Peyer's patch (tissue), 4 donors: ENCODE results near the gene DNMT3B. TPM values are rescaled to one million over a fixed set of nuclear protein-coding genes. Genes with fewer than 3 reads are reported as not detected.

ENCODE experiments used
- DNase-seq, 3 donors: peaks; one replicate each; pipeline ENCODE4 v3.0.0-alpha.2; 2017 to 2019
- H3K27ac ChIP-seq, 4 donors: fragments of 200-600 bp; sonication (generic); one replicate each; pipeline ENCODE4 v1.5.1; 2016 to 2019
- H3K27me3 ChIP-seq, 2 donors: fragments of 200-600 bp; sonication (generic); one replicate each; pipeline ENCODE4 v1.5.1; 2019
- H3K36me3 ChIP-seq, 3 donors: fragments of 200-600 bp; sonication (generic); one replicate each; pipeline ENCODE4 v1.5.1; 2016 to 2019
- H3K4me1 ChIP-seq, 4 donors: fragments of 200-600 bp; sonication (generic); one replicate each; pipeline ENCODE4 v1.5.1; 2016 to 2019
- H3K4me3 ChIP-seq, 4 donors: fragments of 200-600 bp; sonication (generic); 1 replicate in 3 of 4; 2 replicates in 1 of 4; pipeline ENCODE4 v1.5.1; 2016 to 2019; ENCODE audit warnings: mild to moderate bottlenecking in 1 of 4
- H3K9me3 ChIP-seq, 4 donors: fragments of 200-600 bp; sonication (generic); one replicate each; pipeline ENCODE4 v1.5.1; 2016 to 2019; ENCODE audit warnings: mild to moderate bottlenecking in 1 of 4
- CTCF ChIP-seq, 6 experiments: fragments of 450-650 bp in 4 of 6; fragments of 200-600 bp in 2 of 6; sonication (generic) in 1 of 6; IDR thresholded peaks; one replicate each; pipeline ENCODE4 v1.5.1; 2017 to 2019; ENCODE audit warnings: antibody characterized with exemption in 6 of 6, mild to moderate bottlenecking in 3 of 6, moderate library complexity in 1 of 6
- POLR2A ChIP-seq, 2 donors: fragments of 450-650 bp; IDR thresholded peaks; one replicate each; pipeline ENCODE4 v1.5.1; 2017; ENCODE audit warnings: antibody characterized with exemption in 2 of 2, mild to moderate bottlenecking in 2 of 2, moderate library complexity in 2 of 2
- total RNA-seq, 4 donors: library from RNA; depleted of rRNA; stranded (reverse); fragments of >200 nt; gene quantifications; one replicate each; pipeline ENCODE4 v1.1.0, GENCODE V29; 2016

Gene DNMT3B
- total RNA-seq, 4 donors from 2014 or later: 0.67 to 4.1 (median 0.86) TPM

- Histone ChIP-seq H3K4me1 (no peaks in the 10 kb centered on the region), H3K4me3 (no peak overlapping the region), H3K36me3 (no peaks in the 10 kb centered on the region), H3K9me3 (no peaks in the 10 kb centered on the region), H3K27me3 (no peaks in the 10 kb centered on the region), H3K27ac (no peak overlapping the region)
- no peak for DNase-seq
- TF ChIP-seq CTCF (IDR thresholded peaks at IDR 0.05): no peak
- no peak for TF ChIP-seq POLR2A (IDR thresholded peaks at IDR 0.05)
Measured at GRCh38 chr20:32786059-32786760, 24.0 kb downstream of the DNMT3B start.

GRCh38 chr20:32787168-32787567 lies 25.0 kb downstream of the DNMT3B start:
- Histone ChIP-seq H3K27me3 (no peaks in the 10 kb centered on the region), H3K27ac (no peak overlapping the region), H3K4me3 (no peak overlapping the region), H3K9me3 (no peaks in the 10 kb centered on the region), H3K4me1 (no peaks in the 10 kb centered on the region), H3K36me3 (no peaks in the 10 kb centered on the region)
- TF ChIP-seq POLR2A (IDR thresholded peaks at IDR 0.05): no peak
- TF ChIP-seq CTCF (IDR thresholded peaks at IDR 0.05): no peak
- no peak for DNase-seq

GRCh38 chr20:32789896-32790750 lies 27.9 kb downstream of the DNMT3B start:
- H3K4me1 ChIP-seq: no peaks in the 10 kb centered on the region
- no peak overlapping the region for H3K27ac ChIP-seq
- TF ChIP-seq POLR2A (IDR thresholded peaks at IDR 0.05) (no peak), CTCF (IDR thresholded peaks at IDR 0.05) (peak; percentile 82 to 99 (median 92))
- H3K27me3 ChIP-seq: no peaks in the 10 kb centered on the region
- H3K4me3 ChIP-seq: no peak overlapping the region
- H3K9me3 ChIP-seq: no peaks in the 10 kb centered on the region
- no peaks in the 10 kb centered on the region for H3K36me3 ChIP-seq
- peak; percentile 66 to 89 (median 74) for DNase-seq

GRCh38 chr20:32790751-32791057 lies 28.5 kb downstream of the DNMT3B start:
- DNase-seq: no peak
- TF ChIP-seq CTCF (IDR thresholded peaks at IDR 0.05) (no peak), POLR2A (IDR thresholded peaks at IDR 0.05) (no peak)

GRCh38 chr20:32792316-32792715 lies 30.1 kb downstream of the DNMT3B start:
- Histone ChIP-seq H3K36me3 (no peaks in the 10 kb centered on the region), H3K27me3 (no peaks in the 10 kb centered on the region), H3K27ac (peak overlapping the region in 1 of 4 donors; percentile 6), H3K4me1 (no peaks in the 10 kb centered on the region), H3K9me3 (no peaks in the 10 kb centered on the region), H3K4me3 (no peak overlapping the region)
- DNase-seq: peak in 1 of 3 donors; percentile 25
- no peak for TF ChIP-seq POLR2A (IDR thresholded peaks at IDR 0.05)
- no peak for TF ChIP-seq CTCF (IDR thresholded peaks at IDR 0.05)

More at GRCh38 chr20:32790751-32791057, 28.5 kb downstream of the DNMT3B start:
- Histone ChIP-seq H3K4me1 (no peaks in the 10 kb centered on the region), H3K27me3 (no peaks in the 10 kb centered on the region), H3K9me3 (no peaks in the 10 kb centered on the region), H3K36me3 (no peaks in the 10 kb centered on the region), H3K4me3 (no peak overlapping the region), H3K27ac (no peak overlapping the region)
